Measurements from ENCODE around the gene SARNP.

The SARNP gene

DNA sequence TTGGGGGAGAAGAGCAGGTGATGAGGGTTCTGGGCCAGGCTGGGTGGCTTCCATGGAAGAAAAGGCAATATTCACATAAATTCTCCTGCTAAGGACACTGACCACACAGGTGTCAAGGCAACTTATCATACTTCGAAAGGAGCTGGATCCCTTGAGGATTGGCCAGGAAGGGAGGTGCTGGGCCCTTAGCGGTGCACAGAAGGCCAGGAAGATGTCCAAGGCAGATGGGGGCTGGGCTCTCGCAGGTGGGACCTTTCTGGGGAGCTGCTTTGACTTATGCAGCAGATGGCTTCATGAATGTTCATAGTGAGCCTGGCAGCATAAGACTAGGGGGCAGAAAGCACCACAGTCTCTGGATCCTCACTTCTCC lies 92.6 kb downstream of the SARNP start:
- peaks cover 31% of the 10 kb centered on the region for H3K36me3 ChIP-seq (ENCODE audit: control insufficient read depth, insufficient read depth, low read length)
- H3K9ac ChIP-seq (ENCODE audit: low read length), result no peak overlapping the region
- no peak overlapping the region for H3K4me3 ChIP-seq (ENCODE audit: low read length)
- peaks cover 83% of the 10 kb centered on the region for H3K4me1 ChIP-seq (ENCODE audit: control insufficient read depth, insufficient read depth, low read length)
- no peaks in the 10 kb centered on the region for H3K9me3 ChIP-seq (ENCODE audit: control insufficient read depth, low read length)
- H3K27me3 ChIP-seq (ENCODE audit: control insufficient read depth, insufficient read depth, low read length), result no peaks in the 10 kb centered on the region

DNA sequence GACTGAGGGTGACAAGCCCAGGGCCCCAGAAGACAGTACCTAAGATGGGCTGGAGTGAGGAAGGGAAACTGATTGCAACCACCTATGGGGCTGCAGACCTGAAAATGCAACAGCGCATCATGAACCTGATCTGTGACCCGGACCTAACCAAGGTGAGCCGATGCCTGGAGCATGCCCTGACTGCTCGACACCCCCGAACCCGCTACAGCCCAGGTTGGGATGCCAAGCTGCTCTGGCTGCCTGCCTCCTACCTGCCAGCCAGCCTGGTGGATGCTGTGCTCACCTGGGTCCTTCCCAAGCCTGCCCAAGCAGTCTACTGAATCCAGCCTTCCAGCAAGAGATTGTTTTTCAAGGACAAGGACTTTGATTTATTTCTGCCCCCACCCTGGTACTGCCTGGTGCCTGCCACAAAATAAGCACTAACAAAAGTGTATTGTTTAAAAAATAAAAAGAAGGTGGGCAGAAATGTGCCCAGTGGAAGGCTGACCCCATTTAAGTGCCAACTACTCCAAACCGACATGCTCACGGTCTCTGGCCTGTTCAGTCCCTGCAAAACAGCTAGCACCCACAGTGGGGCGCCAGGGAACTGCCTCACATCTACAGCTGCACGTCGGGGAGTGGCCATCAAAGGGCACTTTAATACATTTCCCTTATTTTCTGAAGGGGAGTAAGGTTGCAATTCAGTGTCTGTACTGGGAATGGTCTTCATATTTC lies 93.1 kb downstream of the SARNP start:
- Histone ChIP-seq H3K4me1 (ENCODE audit: control insufficient read depth, insufficient read depth, low read length) (peaks cover 83% of the 10 kb centered on the region), H3K27me3 (ENCODE audit: control insufficient read depth, insufficient read depth, low read length) (no peaks in the 10 kb centered on the region), H3K36me3 (ENCODE audit: control insufficient read depth, insufficient read depth, low read length) (peaks cover 31% of the 10 kb centered on the region), H3K9me3 (ENCODE audit: control insufficient read depth, low read length) (no peaks in the 10 kb centered on the region), H3K9ac (ENCODE audit: low read length) (no peak overlapping the region), H3K4me3 (ENCODE audit: low read length) (no peak overlapping the region)

DNA sequence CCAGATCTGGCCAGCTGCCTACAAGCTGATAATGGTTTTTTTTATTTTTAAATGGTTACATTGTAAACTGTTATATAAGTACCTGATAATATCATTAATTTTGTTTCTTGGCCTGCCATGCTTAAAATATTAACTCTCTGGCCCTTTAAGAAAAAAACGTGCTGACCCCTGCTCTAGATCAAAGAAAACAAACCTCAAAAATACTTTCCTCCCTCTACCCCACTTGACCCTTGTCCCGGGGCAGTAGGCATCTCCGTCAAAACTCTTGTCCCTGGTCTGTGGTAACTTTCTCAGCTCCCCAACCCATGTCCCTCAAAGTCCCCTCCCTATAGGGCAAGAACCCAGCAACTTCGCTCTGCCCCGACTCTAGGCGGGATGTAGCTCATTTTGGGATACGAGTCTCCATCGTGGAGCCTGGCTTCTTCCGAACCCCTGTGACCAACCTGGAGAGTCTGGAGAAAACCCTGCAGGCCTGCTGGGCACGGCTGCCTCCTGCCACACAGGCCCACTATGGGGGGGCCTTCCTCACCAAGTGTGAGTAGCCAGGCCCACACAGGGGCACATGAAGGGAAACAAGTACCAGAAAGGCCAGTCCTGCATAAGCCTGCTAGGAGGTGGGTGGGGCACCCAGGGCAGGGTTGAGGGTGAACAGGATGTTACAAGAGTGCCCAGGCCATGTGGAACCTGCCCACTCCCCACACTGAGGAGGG lies 93.9 kb downstream of the SARNP start:
- Histone ChIP-seq H3K9ac (ENCODE audit: low read length) (no peak overlapping the region), H3K4me1 (ENCODE audit: control insufficient read depth, insufficient read depth, low read length) (peaks cover 87% of the 10 kb centered on the region), H3K9me3 (ENCODE audit: control insufficient read depth, low read length) (no peaks in the 10 kb centered on the region), H3K27me3 (ENCODE audit: control insufficient read depth, insufficient read depth, low read length) (no peaks in the 10 kb centered on the region), H3K36me3 (ENCODE audit: control insufficient read depth, insufficient read depth, low read length) (peaks cover 31% of the 10 kb centered on the region), H3K4me3 (ENCODE audit: low read length) (no peak overlapping the region)

DNA sequence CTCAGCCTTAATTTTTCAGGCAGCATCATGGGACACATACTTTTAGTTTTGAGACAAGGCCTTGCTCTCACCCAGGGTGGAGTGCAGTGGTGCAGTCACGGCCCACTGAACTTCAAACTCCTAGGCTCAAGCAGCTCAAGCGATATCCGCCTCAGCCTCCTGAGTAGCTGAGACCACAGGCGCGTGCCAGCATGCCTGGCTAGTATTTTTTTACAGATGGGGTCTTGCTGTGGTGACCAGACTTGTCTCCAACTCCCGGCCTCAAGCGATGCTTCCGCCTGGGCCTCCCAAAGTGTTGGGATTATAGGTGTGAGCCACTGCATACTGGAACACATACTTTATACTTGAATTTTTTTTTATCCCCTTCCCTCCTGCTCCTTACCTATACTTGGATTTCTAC lies 94.6 kb downstream of the SARNP start:
- Histone ChIP-seq H3K9me3 (ENCODE audit: control insufficient read depth, low read length) (no peaks in the 10 kb centered on the region), H3K4me3 (ENCODE audit: low read length) (no peak overlapping the region), H3K36me3 (ENCODE audit: control insufficient read depth, insufficient read depth, low read length) (peaks cover 31% of the 10 kb centered on the region), H3K4me1 (ENCODE audit: control insufficient read depth, insufficient read depth, low read length) (peaks cover 93% of the 10 kb centered on the region), H3K9ac (ENCODE audit: low read length) (no peak overlapping the region), H3K27me3 (ENCODE audit: control insufficient read depth, insufficient read depth, low read length) (no peaks in the 10 kb centered on the region)

DNA sequence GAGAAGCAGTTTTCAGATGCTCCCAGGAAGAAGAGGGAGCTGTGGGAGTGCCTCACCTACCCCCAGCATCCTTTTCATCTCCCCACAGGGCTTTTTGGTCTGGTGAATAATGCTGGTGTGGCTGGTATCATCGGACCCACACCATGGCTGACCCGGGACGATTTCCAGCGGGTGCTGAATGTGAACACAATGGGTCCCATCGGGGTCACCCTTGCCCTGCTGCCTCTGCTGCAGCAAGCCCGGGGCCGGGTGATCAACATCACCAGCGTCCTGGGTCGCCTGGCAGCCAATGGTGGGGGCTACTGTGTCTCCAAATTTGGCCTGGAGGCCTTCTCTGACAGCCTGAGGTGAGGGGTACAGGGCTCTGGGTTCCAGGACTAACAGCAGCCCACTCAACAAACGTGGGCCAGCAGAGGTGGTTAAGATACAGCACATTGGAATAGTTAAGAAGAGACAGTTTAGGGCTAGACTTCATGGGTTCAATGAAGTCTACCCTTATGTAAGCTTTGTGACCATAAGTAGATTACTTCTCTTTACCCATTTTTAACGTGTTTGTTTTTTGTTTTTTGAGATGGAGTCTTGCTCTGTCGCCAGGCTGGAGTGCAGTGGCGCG lies 95.8 kb downstream of the SARNP start:
- peaks cover 28% of the 10 kb centered on the region for H3K36me3 ChIP-seq (ENCODE audit: control insufficient read depth, insufficient read depth, low read length)
- H3K4me3 ChIP-seq (ENCODE audit: low read length), result no peak overlapping the region
- no peak overlapping the region for H3K9ac ChIP-seq (ENCODE audit: low read length)

DNA sequence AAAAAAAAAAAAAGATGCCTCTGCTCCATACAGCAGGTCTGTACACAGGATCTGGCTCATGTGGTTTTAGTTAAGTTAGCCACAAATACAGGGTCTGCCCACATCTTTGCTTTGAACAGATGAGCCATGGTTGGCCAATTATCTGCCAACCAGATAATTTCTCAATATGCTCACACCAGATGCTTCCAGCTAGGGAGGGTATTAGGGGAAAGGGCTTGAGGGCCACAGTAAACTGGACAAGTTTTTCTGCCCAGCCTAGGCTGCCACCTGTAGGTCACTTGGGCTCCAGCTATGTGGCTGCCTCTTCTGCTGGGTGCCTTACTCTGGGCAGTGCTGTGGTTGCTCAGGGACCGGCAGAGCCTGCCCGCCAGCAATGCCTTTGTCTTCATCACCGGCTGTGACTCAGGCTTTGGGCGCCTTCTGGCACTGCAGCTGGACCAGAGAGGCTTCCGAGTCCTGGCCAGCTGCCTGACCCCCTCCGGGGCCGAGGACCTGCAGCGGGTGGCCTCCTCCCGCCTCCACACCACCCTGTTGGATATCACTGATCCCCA lies 96.6 kb downstream of the SARNP start:
- H3K9me3 ChIP-seq (ENCODE audit: control insufficient read depth, low read length), result no peaks in the 10 kb centered on the region
- H3K9ac ChIP-seq (ENCODE audit: low read length), result peak overlapping the region; percentile 55
- H3K27me3 ChIP-seq (ENCODE audit: control insufficient read depth, insufficient read depth, low read length), result no peaks in the 10 kb centered on the region
- peaks cover 21% of the 10 kb centered on the region for H3K36me3 ChIP-seq (ENCODE audit: control insufficient read depth, insufficient read depth, low read length)
- peaks cover 85% of the 10 kb centered on the region for H3K4me1 ChIP-seq (ENCODE audit: control insufficient read depth, insufficient read depth, low read length)
- H3K4me3 ChIP-seq (ENCODE audit: low read length), result peak overlapping the region; percentile 48

More for the DNA sequence above, 95.8 kb downstream of the SARNP start:
- Histone ChIP-seq H3K27me3 (ENCODE audit: control insufficient read depth, insufficient read depth, low read length) (no peaks in the 10 kb centered on the region), H3K9me3 (ENCODE audit: control insufficient read depth, low read length) (no peaks in the 10 kb centered on the region), H3K4me1 (ENCODE audit: control insufficient read depth, insufficient read depth, low read length) (peaks cover 93% of the 10 kb centered on the region)

DNA sequence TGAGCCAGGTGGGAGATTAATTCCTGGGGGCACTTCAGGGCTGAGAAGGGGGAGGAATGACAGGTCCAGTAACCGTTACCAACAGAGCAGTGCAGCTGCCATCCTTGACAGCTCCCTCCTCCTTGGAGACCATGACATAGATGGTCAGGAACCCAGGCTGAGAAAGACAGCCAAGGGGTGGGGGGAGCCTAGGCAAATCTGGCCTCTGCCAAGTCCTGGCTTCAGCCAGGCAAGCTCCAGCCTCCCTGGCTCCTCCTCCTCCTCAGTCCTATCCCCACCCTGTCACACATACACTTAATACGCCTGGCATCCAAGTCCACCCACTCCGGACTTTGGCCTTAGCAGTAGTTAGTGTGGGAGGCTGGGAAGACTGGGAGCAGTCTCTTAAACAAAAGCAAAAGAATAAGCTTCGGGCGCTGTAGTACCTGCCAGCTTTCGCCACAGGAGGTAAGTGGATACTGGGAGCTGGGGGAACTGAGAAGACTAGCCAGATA lies 97.4 kb downstream of the SARNP start, which contains the start of gene RDH5:
Gene RDH5 (plus strand): TSS at position 323 of the 494 bp plus-strand sequence. CDS start 792 bp downstream, outside the sequence.
- H3K9ac ChIP-seq (ENCODE audit: low read length), result peak within 1 kb of the TSS; percentile 55
- H3K4me3 ChIP-seq (ENCODE audit: low read length), result peak within 1 kb of the TSS; percentile 48
- H3K4me1 ChIP-seq (ENCODE audit: control insufficient read depth, insufficient read depth, low read length), result peaks cover 84% of the 10 kb centered on the region

DNA sequence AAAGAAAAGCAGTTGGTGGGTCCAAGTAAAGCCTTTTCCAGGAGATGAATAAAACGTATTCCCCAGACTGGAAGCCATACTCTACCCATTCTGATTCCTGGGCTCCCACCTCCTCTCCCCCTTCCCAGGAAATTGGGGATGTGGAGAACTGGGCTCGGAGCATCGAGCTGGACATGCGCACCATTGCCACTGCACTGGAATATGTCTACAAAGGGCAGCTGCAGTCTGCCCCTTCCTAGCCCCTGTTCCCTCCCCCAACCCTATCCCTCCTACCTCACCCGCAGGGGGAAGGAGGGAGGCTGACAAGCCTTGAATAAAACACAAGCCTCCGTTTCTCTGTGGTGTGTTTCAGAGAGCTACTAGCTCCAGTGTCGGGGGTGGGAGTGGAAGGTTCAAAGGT lies 98.2 kb downstream of the SARNP start:
- Histone ChIP-seq H3K27me3 (ENCODE audit: control insufficient read depth, insufficient read depth, low read length) (no peaks in the 10 kb centered on the region), H3K4me1 (ENCODE audit: control insufficient read depth, insufficient read depth, low read length) (peaks cover 78% of the 10 kb centered on the region), H3K36me3 (ENCODE audit: control insufficient read depth, insufficient read depth, low read length) (peaks cover 5% of the 10 kb centered on the region), H3K9me3 (ENCODE audit: control insufficient read depth, low read length) (no peaks in the 10 kb centered on the region), H3K4me3 (ENCODE audit: low read length) (no peak overlapping the region), H3K9ac (ENCODE audit: low read length) (peak overlapping the region; percentile 55)

More for the DNA sequence above, 97.4 kb downstream of the SARNP start, which contains the start of gene RDH5:
- no peaks in the 10 kb centered on the region for H3K9me3 ChIP-seq (ENCODE audit: control insufficient read depth, low read length)
- H3K27me3 ChIP-seq (ENCODE audit: control insufficient read depth, insufficient read depth, low read length), result no peaks in the 10 kb centered on the region
- H3K36me3 ChIP-seq (ENCODE audit: control insufficient read depth, insufficient read depth, low read length), result peaks cover 12% of the 10 kb centered on the region

DNA sequence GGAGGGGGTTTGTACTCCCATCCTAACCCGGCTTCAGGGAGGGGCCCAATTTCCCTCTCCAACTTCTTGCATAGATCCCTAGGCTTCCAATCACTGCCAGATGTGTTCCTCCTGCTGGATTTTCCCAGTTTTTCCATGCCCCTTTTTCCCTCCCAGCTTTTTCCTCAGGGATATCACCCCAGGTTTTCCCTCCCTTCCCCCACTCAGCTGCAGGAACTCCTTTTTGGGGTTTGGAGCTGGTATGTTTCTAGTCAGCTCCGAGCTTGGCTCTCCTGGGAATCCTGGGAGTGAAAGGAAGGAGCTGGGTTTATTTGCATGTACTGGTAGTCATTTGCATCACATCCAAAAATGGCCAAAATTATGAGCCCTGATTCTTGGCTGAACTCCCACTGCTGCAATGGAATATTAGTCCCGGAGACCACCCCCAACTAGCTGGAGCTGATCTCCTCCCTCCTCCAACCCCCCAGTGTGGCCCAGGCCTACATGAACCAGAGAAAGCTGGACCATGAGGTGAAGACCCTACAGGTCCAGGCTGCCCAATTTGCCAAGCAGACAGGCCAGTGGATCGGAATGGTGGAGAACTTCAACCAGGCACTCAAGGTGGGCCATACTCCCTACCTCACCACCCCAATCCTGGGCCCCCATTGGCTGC lies 98.8 kb downstream of the SARNP start:
- Histone ChIP-seq H3K27me3 (ENCODE audit: control insufficient read depth, insufficient read depth, low read length) (no peaks in the 10 kb centered on the region), H3K9me3 (ENCODE audit: control insufficient read depth, low read length) (no peaks in the 10 kb centered on the region), H3K9ac (ENCODE audit: low read length) (peak overlapping the region; percentile 29), H3K36me3 (ENCODE audit: control insufficient read depth, insufficient read depth, low read length) (no peaks in the 10 kb centered on the region), H3K4me1 (ENCODE audit: control insufficient read depth, insufficient read depth, low read length) (peaks cover 72% of the 10 kb centered on the region), H3K4me3 (ENCODE audit: low read length) (no peak overlapping the region)

DNA sequence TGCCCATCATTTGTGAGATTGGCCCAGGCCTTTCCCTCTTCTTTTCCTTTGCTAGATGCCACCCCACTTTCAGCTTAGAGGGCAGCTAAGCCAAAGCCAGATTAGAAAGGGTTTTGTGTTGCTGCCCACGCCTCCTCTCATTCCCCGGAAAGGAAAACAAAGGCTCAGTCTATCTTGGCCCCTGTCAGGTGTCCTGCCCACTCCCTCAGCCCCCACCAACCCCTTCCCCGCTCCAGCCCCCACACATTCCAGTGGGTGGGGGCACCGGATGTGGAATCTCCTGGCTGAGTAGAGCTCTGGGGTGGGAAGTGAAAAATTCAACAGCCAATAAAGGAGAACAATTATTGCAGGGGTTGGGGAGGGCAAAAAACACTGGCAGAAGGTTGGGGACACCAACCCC lies 99.5 kb downstream of the SARNP start:
- H3K4me1 ChIP-seq (ENCODE audit: control insufficient read depth, insufficient read depth, low read length), result peaks cover 66% of the 10 kb centered on the region
- no peak overlapping the region for H3K4me3 ChIP-seq (ENCODE audit: low read length)
- no peaks in the 10 kb centered on the region for H3K9me3 ChIP-seq (ENCODE audit: control insufficient read depth, low read length)
- H3K27me3 ChIP-seq (ENCODE audit: control insufficient read depth, insufficient read depth, low read length), result no peaks in the 10 kb centered on the region
- no peak overlapping the region for H3K9ac ChIP-seq (ENCODE audit: low read length)
- no peaks in the 10 kb centered on the region for H3K36me3 ChIP-seq (ENCODE audit: control insufficient read depth, insufficient read depth, low read length)

DNA sequence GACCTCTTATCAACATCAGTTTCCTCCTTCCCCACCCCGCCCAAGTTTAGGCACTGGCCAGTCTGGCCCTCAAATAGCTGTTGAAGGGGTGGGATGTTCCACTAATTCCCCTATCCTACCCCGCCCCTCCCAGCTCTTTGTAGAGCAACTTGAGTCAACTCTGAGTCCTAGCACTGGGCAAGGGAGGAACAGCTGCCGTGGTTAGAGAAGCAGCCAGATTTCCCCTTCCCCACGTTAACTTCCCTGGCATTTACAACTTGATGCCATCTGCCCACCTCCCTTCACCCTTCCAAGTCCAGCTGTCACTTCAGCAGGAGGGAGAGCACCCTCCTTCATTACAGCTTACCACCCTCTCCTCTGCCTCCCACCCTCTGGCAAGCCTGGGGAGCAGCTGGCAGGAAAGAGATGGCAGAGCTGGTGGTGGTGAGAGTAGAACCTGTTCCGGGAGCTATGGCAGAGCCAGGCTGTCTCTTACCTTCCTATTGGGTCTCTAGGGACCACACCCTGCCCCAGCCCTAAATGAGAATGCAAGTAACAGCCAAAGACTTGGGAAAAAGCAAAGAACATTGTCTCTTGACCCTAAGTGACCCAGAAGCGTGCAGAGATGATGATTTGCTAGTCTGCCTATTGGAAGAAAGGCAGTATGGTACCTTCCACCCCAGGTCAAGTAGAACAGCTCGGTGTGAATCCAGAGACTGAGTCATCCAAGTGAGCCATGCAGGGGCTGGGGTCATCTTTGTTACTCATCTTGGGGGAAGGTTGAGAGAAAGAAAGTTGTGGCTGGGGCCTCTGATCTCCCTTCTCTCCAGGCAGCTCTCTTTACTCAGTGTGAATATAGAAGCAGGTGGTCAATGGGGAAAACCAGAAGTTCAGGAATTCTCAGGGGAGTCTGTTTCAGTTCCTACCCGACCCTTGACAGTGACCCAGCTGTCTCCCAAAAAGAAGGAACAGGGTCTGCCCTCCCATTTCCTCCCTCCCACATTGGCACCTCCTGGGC lies 100.2 kb downstream of the SARNP start:
- H3K9me3 ChIP-seq (ENCODE audit: control insufficient read depth, low read length), result no peaks in the 10 kb centered on the region
- H3K4me3 ChIP-seq (ENCODE audit: low read length), result peak overlapping the region; percentile 89
- H3K27me3 ChIP-seq (ENCODE audit: control insufficient read depth, insufficient read depth, low read length), result no peaks in the 10 kb centered on the region
- peak overlapping the region; percentile 90 for H3K9ac ChIP-seq (ENCODE audit: low read length)
- H3K36me3 ChIP-seq (ENCODE audit: control insufficient read depth, insufficient read depth, low read length), result no peaks in the 10 kb centered on the region
- H3K4me1 ChIP-seq (ENCODE audit: control insufficient read depth, insufficient read depth, low read length), result peaks cover 60% of the 10 kb centered on the region

Data from mucosa of stomach (tissue), 1 donor.